H1 (cell line): ENCODE results near the gene SLC12A8. TPM values are rescaled to one million over a fixed set of nuclear protein-coding genes. Genes with fewer than 3 reads are reported as not detected.

Experiments used
- CTCF ChIA-PET: fragments of 300-600 bp; sonication (Branson Sonifier 250); formaldehyde crosslinking; loops from one replicate; lab custom pipeline; 2021; ENCODE audit not compliant: partially characterized antibody; lab: Charles Lee
- POLR2A ChIA-PET: fragments of 300-600 bp; sonication (Branson Sonifier 250); formaldehyde crosslinking; loops from one replicate; lab custom pipeline; 2021; ENCODE audit warnings: inconsistent platforms; ENCODE audit not compliant: partially characterized antibody; lab: Charles Lee
- DNase-seq, 2 experiments: peaks; one replicate each; pipeline versions ENCODE4 v3.0.0 to v3.0.0-alpha.2; 2010 to 2022; ENCODE audit warnings: low spot score in 2 of 2, low read depth in 1 of 2, mixed read lengths in 1 of 2
- FAIRE-seq: peaks from 2 replicates; lab custom pipeline; 2011; peaks lifted over from hg19 to GRCh38; lab: Jason Lieb, UNC
- H2AFZ ChIP-seq: 2 replicates; pipeline ENCODE4 v1.8.1; 2012; ENCODE audit warnings: low read length, inconsistent platforms
- H2AK5ac ChIP-seq: 2 replicates; pipeline ENCODE4 v1.6.1; 2013; ENCODE audit warnings: low read depth, low read length
- H2BK120ac ChIP-seq: replicated peaks from 2 replicates; pipeline ENCODE3; 2013; ENCODE audit warnings: low read depth, low read length, inconsistent platforms
- H2BK12ac ChIP-seq: 2 replicates; pipeline ENCODE4 v1.6.1; 2013; ENCODE audit warnings: low read depth, low read length
- H2BK15ac ChIP-seq: 2 replicates; pipeline ENCODE4 v1.6.1; 2013; ENCODE audit warnings: low read length
- H2BK20ac ChIP-seq: 2 replicates; pipeline ENCODE4 v1.6.1; 2013; ENCODE audit warnings: low read length
- H2BK5ac ChIP-seq: 2 replicates; pipeline ENCODE4 v1.6.1; 2013; ENCODE audit warnings: low read depth, low read length
- H3K14ac ChIP-seq: 2 replicates; pipeline ENCODE4 v1.6.1; 2013; ENCODE audit warnings: inconsistent platforms; ENCODE audit not compliant: insufficient read length
- H3K18ac ChIP-seq: 2 replicates; pipeline ENCODE4 v1.6.1; 2013; ENCODE audit warnings: low read length; ENCODE audit errors: extremely low read depth
- H3K23ac ChIP-seq: 2 replicates; pipeline ENCODE4 v1.6.1; 2013; ENCODE audit warnings: inconsistent platforms; ENCODE audit not compliant: insufficient read length
- H3K23me2 ChIP-seq: 2 replicates; pipeline ENCODE4 v1.6.1; 2013; ENCODE audit warnings: low read depth, low read length
- H3K27ac ChIP-seq: 2 replicates; pipeline ENCODE4 v1.6.1; 2011; ENCODE audit warnings: low read depth, low read length, inconsistent platforms
- H3K27me3 ChIP-seq, 4 experiments: replicated peaks in 1 of 4; 1 replicate in 1 of 4; 2 replicates in 3 of 4; pipeline versions ENCODE4 v1.6.1 to v1.8.1; 2011 to 2013; ENCODE audit warnings: low read length in 3 of 4, mild to moderate bottlenecking in 3 of 4, inconsistent platforms in 2 of 4, mixed read lengths in 2 of 4, moderate library complexity in 1 of 4; ENCODE audit not compliant: control insufficient read depth in 3 of 4, insufficient read depth in 3 of 4; ENCODE audit errors: extremely low read depth in 1 of 4
- H3K36me3 ChIP-seq, 4 experiments: 2 replicates each; pipeline versions ENCODE4 v1.6.1 to v1.8.1; 2011 to 2013; ENCODE audit warnings: mild to moderate bottlenecking in 4 of 4, low read length in 3 of 4, moderate library complexity in 2 of 4, control low read depth in 1 of 4, inconsistent platforms in 1 of 4; ENCODE audit not compliant: insufficient read depth in 4 of 4, control insufficient read depth in 2 of 4
- H3K4ac ChIP-seq: replicated peaks from 2 replicates; pipeline ENCODE3; 2013; ENCODE audit warnings: low read length, low read depth, mixed read lengths, inconsistent platforms; ENCODE audit not compliant: insufficient read length
- H3K4me1 ChIP-seq, 4 experiments: replicated peaks in 1 of 4; 1 replicate in 1 of 4; 2 replicates in 3 of 4; pipeline versions ENCODE4 v1.6.1 to v1.8.1; 2011 to 2013; ENCODE audit warnings: low read length in 3 of 4, inconsistent platforms in 2 of 4, mixed read lengths in 1 of 4; ENCODE audit not compliant: insufficient read depth in 4 of 4, control insufficient read depth in 3 of 4
- H3K4me2 ChIP-seq, 2 experiments: 2 replicates each; pipeline versions ENCODE4 v1.6.1 to v1.8.1; 2011 to 2013; ENCODE audit warnings: low read depth in 2 of 2, low read length in 2 of 2, control low read depth in 1 of 2, inconsistent platforms in 1 of 2, mild to moderate bottlenecking in 1 of 2; ENCODE audit not compliant: insufficient read depth in 1 of 2
- H3K4me3 ChIP-seq, 4 experiments: fragments of 200-600, 300-600 bp in 1 of 4; sonication (generic), shearing (Covaris generic), sonication (Bioruptor Twin) in 1 of 4; 2 replicates each; pipeline versions ENCODE4 v1.5.1 to v1.8.1; 2011 to 2016; ENCODE audit warnings: low read length in 4 of 4, low read depth in 3 of 4, control low read depth in 2 of 4, inconsistent platforms in 2 of 4, mild to moderate bottlenecking in 2 of 4, mixed read lengths in 1 of 4, moderate library complexity in 1 of 4; ENCODE audit not compliant: insufficient read depth in 2 of 4; ENCODE audit errors: extremely low read depth in 1 of 4
- H3K56ac ChIP-seq: replicated peaks from 2 replicates; pipeline ENCODE3; 2013; ENCODE audit warnings: low read depth, mild to moderate bottlenecking, mixed read lengths, low read length, inconsistent platforms; ENCODE audit not compliant: insufficient read length
- H3K79me1 ChIP-seq: 2 replicates; pipeline ENCODE4 v1.6.1; 2013; ENCODE audit warnings: low read depth, low read length, control low read depth
- H3K79me2 ChIP-seq, 2 experiments: 2 replicates each; pipeline versions ENCODE4 v1.6.1 to v1.8.1; 2012 to 2013; ENCODE audit warnings: low read length in 2 of 2, mild to moderate bottlenecking in 2 of 2, inconsistent platforms in 1 of 2; ENCODE audit not compliant: insufficient read depth in 2 of 2, control insufficient read depth in 1 of 2
- H3K9ac ChIP-seq, 4 experiments: replicated peaks in 1 of 4; 1 replicate in 1 of 4; 2 replicates in 3 of 4; pipeline versions ENCODE4 v1.6.1 to v1.8.1; 2011 to 2013; ENCODE audit warnings: low read depth in 3 of 4, low read length in 3 of 4, control low read depth in 2 of 4, mild to moderate bottlenecking in 2 of 4, moderate library complexity in 2 of 4, inconsistent platforms in 1 of 4; ENCODE audit errors: extremely low read depth in 1 of 4
- H3K9me3 ChIP-seq, 2 experiments: 2 replicates each; pipeline versions ENCODE4 v1.6.1 to v1.8.1; 2012 to 2013; ENCODE audit warnings: mild to moderate bottlenecking in 2 of 2, moderate library complexity in 2 of 2, control low read depth in 1 of 2, inconsistent platforms in 1 of 2, low read depth in 1 of 2, low read length in 1 of 2, mixed read lengths in 1 of 2; ENCODE audit not compliant: insufficient read depth in 2 of 2
- H4K20me1 ChIP-seq, 2 experiments: replicated peaks in 1 of 2; 2 replicates each; pipeline versions ENCODE3 to v1.8.1; 2011 to 2013; ENCODE audit warnings: inconsistent platforms in 2 of 2, low read length in 2 of 2, mild to moderate bottlenecking in 1 of 2; ENCODE audit not compliant: insufficient read depth in 2 of 2, control insufficient read depth in 1 of 2
- H4K5ac ChIP-seq: 2 replicates; pipeline ENCODE4 v1.6.1; 2013; ENCODE audit warnings: low read length, low read depth, mixed read lengths, inconsistent platforms; ENCODE audit not compliant: insufficient read length
- H4K8ac ChIP-seq: 2 replicates; pipeline ENCODE4 v1.8.0; 2013; ENCODE audit warnings: mild to moderate bottlenecking, moderate library complexity, low read length, inconsistent platforms; ENCODE audit not compliant: insufficient read depth; ENCODE audit errors: extremely low read depth
- H4K91ac ChIP-seq: replicated peaks from 2 replicates; pipeline ENCODE3; 2013; ENCODE audit warnings: low read length, mixed read lengths, inconsistent platforms; ENCODE audit not compliant: insufficient read length
- ATF3 ChIP-seq: IDR thresholded peaks from 2 replicates; pipeline ENCODE4 v1.6.1; 2011; ENCODE audit warnings: low read depth, mild to moderate bottlenecking, low read length; ENCODE audit not compliant: insufficient read depth
- CHD2 ChIP-seq: IDR thresholded peaks from 2 replicates; pipeline ENCODE4 v1.6.1; 2012; ENCODE audit warnings: low read length, improper control_type of control experiment
- CTBP2 ChIP-seq: IDR thresholded peaks from 2 replicates; pipeline ENCODE4 v1.7.0; 2011; ENCODE audit warnings: borderline replicate concordance, mild to moderate bottlenecking, moderate library complexity, mixed read lengths, low read length; ENCODE audit not compliant: insufficient read depth, insufficient read length
- EGR1 ChIP-seq: IDR thresholded peaks from 2 replicates; pipeline ENCODE4 v1.6.1; 2011; ENCODE audit warnings: low read depth, low read length, borderline replicate concordance
- EP300 ChIP-seq, 2 experiments: IDR thresholded peaks; 1 replicate in 1 of 2; 2 replicates in 1 of 2; pipeline ENCODE4 v1.6.1; 2011 to 2012; ENCODE audit warnings: low read depth in 2 of 2, low read length in 2 of 2, mild to moderate bottlenecking in 2 of 2, borderline replicate concordance in 1 of 2, inconsistent platforms in 1 of 2, moderate library complexity in 1 of 2
- JUN ChIP-seq: IDR thresholded peaks from 2 replicates; pipeline ENCODE4 v1.6.1; 2011; ENCODE audit warnings: low read depth, mild to moderate bottlenecking, improper control_type of control experiment, low read length
- TAF1 ChIP-seq: IDR thresholded peaks from 2 replicates; pipeline ENCODE4 v1.6.1; 2011; ENCODE audit warnings: mild to moderate bottlenecking, low read depth, low read length
- TAF7 ChIP-seq: optimal IDR thresholded peaks from 2 replicates; pipeline ENCODE3; 2011; ENCODE audit warnings: low read depth, mild to moderate bottlenecking, inconsistent platforms, low read length, moderate library complexity, borderline replicate concordance
- TBP ChIP-seq: IDR thresholded peaks from 2 replicates; pipeline ENCODE4 v1.6.1; 2011; ENCODE audit warnings: low read depth, low read length, improper control_type of control experiment
- YY1 ChIP-seq: IDR thresholded peaks from 2 replicates; pipeline ENCODE4 v1.6.1; 2011; ENCODE audit warnings: low read depth, mild to moderate bottlenecking, low read length
- WGBS, 2 experiments: shearing (Covaris generic) in 1 of 2; methylation state at CpG; one replicate each; pipeline versions ENCODE4 v1.1.6 to v1.1.7; 2013 to 2015; ENCODE audit warnings: low lambda C conversion rate in 2 of 2, mixed read lengths in 2 of 2, inconsistent platforms in 1 of 2, low coverage in 1 of 2, missing lambda C conversion rate in 1 of 2; ENCODE audit not compliant: insufficient replicate concordance in 2 of 2, insufficient coverage in 1 of 2, insufficient read length in 1 of 2; ENCODE audit errors: extremely low coverage in 1 of 2, missing lambda C conversion rate in 1 of 2; 5-methylcytosine and 5-hydroxymethylcytosine counted together
- polyA plus RNA-seq, 7 experiments: library from polyadenylated mRNA; depleted of rRNA in 3 of 7; stranded (reverse) in 5 of 7; unstranded in 2 of 7; fragments of >200 nt in 5 of 7; fragments of 200-250 nt in 2 of 7; gene quantifications; 1 replicate in 5 of 7; 2 replicates in 1 of 7; 4 replicates in 1 of 7; pipeline versions ENCODE4 v1.2.1 to v1.2.3, GENCODE V29; 2011 to 2013; ENCODE audit warnings: missing spikeins in 2 of 7, mixed read lengths in 2 of 7
- total RNA-seq: library from RNA; stranded (reverse); fragmentation: NEBNext Ultra II Directional; extraction: Animal tissue kit (Norgen Biotek cat#: 25700); gene quantifications from 2 replicates; pipeline ENCODE4 v1.2.1, GENCODE V29; 2021

Gene SLC12A8
- total and polyA plus RNA-seq, 2 of the 8 experiments (the other 6 are each of a cell fraction or from before 2014, with no cell fraction given): 13.7 to 14.4 TPM

- Histone ChIP-seq H3K9ac (no peak overlapping the region), H4K5ac (no peak overlapping the region), H4K91ac (no peak overlapping the region), H3K36me3 (peaks cover 0 to 7% (median 1%) of the 10 kb centered on the region in 4 experiments; a peak in 3 of 8 replicates), H3K27ac (no peak overlapping the region), H3K79me2 (no peaks in the 10 kb centered on the region), H2AK5ac (no peak overlapping the region), H2BK5ac (no peak overlapping the region), H3K79me1 (no peaks in the 10 kb centered on the region), H4K20me1 (no peaks in the 10 kb centered on the region), H3K27me3 (no peaks in the 10 kb centered on the region), H2AFZ (no peak overlapping the region), H3K4me1 (peaks cover 0 to 6% (median 3%) of the 10 kb centered on the region in 4 experiments; a peak in 5 of 7 replicates), H3K23me2 (no peaks in the 10 kb centered on the region; the same call in 1 of the 2 replicates), H2BK120ac (no peak overlapping the region), H3K23ac (no peak overlapping the region), H4K8ac (no peak overlapping the region), H3K9me3 (no peaks in the 10 kb centered on the region), H3K4ac (no peak overlapping the region), H2BK15ac (no peak overlapping the region), H3K4me2 (no peak overlapping the region), H3K56ac (no peak overlapping the region), H3K18ac (no peak overlapping the region), H3K14ac (no peak overlapping the region), H2BK12ac (no peak overlapping the region), H2BK20ac (no peak overlapping the region), H3K4me3 (no peak overlapping the region)
- POLR2A ChIA-PET: no interaction called here
- CTCF ChIA-PET: interaction anchor here (0.6 to 1.6 kb wide), 6 partner anchors 32 to 507 kb away, joined by 3 to 4 read pairs (median 3); no protein-coding TSS in a partner anchor
- no peak for FAIRE-seq
- peak in 1 of 2 experiments; percentile 16 for DNase-seq
- 87% methylated on average over 6 of the region's 6 CpGs; no CpG with 5 or more reads in 1 of the 2 experiments for WGBS, 2 experiments
- TF ChIP-seq TAF7 (no peak), TAF1 (no peak), CTBP2 (no peak), TBP (no peak), YY1 (no peak), CHD2 (no peak), JUN (no peak), ATF3 (no peak), EP300 (IDR thresholded peaks at IDR 0.05; ENCODE audit: borderline replicate concordance in 1 of 2, low read depth in 2 of 2, low read length in 2 of 2) (no peak), EGR1 (no peak)
Measured at GRCh38 chr3:125078951-125079674, 133.4 kb downstream of the SLC12A8 start.
